Stimulated activated CD8-positive, alpha-beta memory T cell treated with anti-CD3 and anti-CD28 coated beads, Interleukin-15, amount 100 ng/mL, for 1 hour (primary cell): ENCODE results near the gene ANKRD33.

Experiments
- DNase-seq: peaks from one replicate; pipeline ENCODE4 v3.0.0-alpha.2; 2020; ENCODE audit warnings: low read depth

The ANKRD33 gene

GRCh38 chr12:51887476-51888315, at the start of gene ANKRD33:
Gene ANKRD33, plus strand, starts transcription at chr12:51888103. Its CDS starts 84 bp downstream, at chr12:51888187.
- no peak for DNase-seq

GRCh38 chr12:51838762-51839161, 49.1 kb upstream of the ANKRD33 start:
- DNase-seq, result no peak

- no peak for DNase-seq
Observed at GRCh38 chr12:51839310-51839947, 48.5 kb upstream of the ANKRD33 start.

- no peak for DNase-seq
Observed at GRCh38 chr12:51840966-51841365, 46.9 kb upstream of the ANKRD33 start.

GRCh38 chr12:51841727-51842126, 46.2 kb upstream of the ANKRD33 start:
- no peak for DNase-seq

GRCh38 chr12:51844854-51845253, 43.0 kb upstream of the ANKRD33 start:
- DNase-seq, result no peak

- DNase-seq, result no peak
Observed at GRCh38 chr12:51845482-51845881, 42.4 kb upstream of the ANKRD33 start.

- DNase-seq, result no peak
Observed at GRCh38 chr12:51846271-51846691, 41.6 kb upstream of the ANKRD33 start.

GRCh38 chr12:51846911-51847642, 40.8 kb upstream of the ANKRD33 start:
- peak; percentile 20 for DNase-seq

GRCh38 chr12:51847643-51848325, 40.1 kb upstream of the ANKRD33 start:
- DNase-seq, result no peak

GRCh38 chr12:51848326-51848727, 39.6 kb upstream of the ANKRD33 start, which contains the start of gene FIGNL2:
Gene FIGNL2, minus strand, starts transcription at chr12:51848718. Its CDS starts 26,305 bp downstream, at chr12:51822413.
- DNase-seq, result no peak

- DNase-seq, result no peak
Observed at GRCh38 chr12:51848841-51849735, 38.8 kb upstream of the ANKRD33 start.

- no peak for DNase-seq
Observed at GRCh38 chr12:51850081-51850964, 37.6 kb upstream of the ANKRD33 start.

GRCh38 chr12:51850965-51851299, 37.0 kb upstream of the ANKRD33 start:
- DNase-seq, result no peak

- no peak for DNase-seq
Observed at GRCh38 chr12:51851413-51852124, 36.3 kb upstream of the ANKRD33 start.

- no peak for DNase-seq
Observed at GRCh38 chr12:51852404-51853137, 35.3 kb upstream of the ANKRD33 start.

- DNase-seq, result no peak
Observed at GRCh38 chr12:51855586-51856428, 32.1 kb upstream of the ANKRD33 start.

- no peak for DNase-seq
Observed at GRCh38 chr12:51860986-51861385, 26.9 kb upstream of the ANKRD33 start.
